Measurements from ENCODE around the gene ZC3H12C.
A peak's percentile ranks its signal among the peaks of the same experiment; 100 is the strongest.

Gene ZC3H12C

GRCh38 chr11:110147962-110148709 lies 54.9 kb downstream of the ZC3H12C start:
- no peak for DNase-seq (ENCODE audit: extremely low read depth in 1 of 2, low read depth in 1 of 2)

GRCh38 chr11:110148775-110149744 lies 55.9 kb downstream of the ZC3H12C start:
- no peak for DNase-seq (ENCODE audit: extremely low read depth in 1 of 2, low read depth in 1 of 2)

GRCh38 chr11:110152199-110152598 lies 59.0 kb downstream of the ZC3H12C start:
- no peak for DNase-seq (ENCODE audit: extremely low read depth in 1 of 2, low read depth in 1 of 2)

- no peak for DNase-seq (ENCODE audit: extremely low read depth in 1 of 2, low read depth in 1 of 2)
Measured at GRCh38 chr11:110153474-110153873, 60.3 kb downstream of the ZC3H12C start.

- DNase-seq (ENCODE audit: extremely low read depth in 1 of 2, low read depth in 1 of 2), result no peak
Measured at GRCh38 chr11:110156503-110156902, 63.3 kb downstream of the ZC3H12C start.

- DNase-seq (ENCODE audit: extremely low read depth in 1 of 2, low read depth in 1 of 2), result no peak
Measured at GRCh38 chr11:110158317-110159200, 65.4 kb downstream of the ZC3H12C start.

GRCh38 chr11:110159476-110159875 lies 66.3 kb downstream of the ZC3H12C start:
- DNase-seq (ENCODE audit: extremely low read depth in 1 of 2, low read depth in 1 of 2), result no peak

- DNase-seq (ENCODE audit: extremely low read depth in 1 of 2, low read depth in 1 of 2), result no peak
Measured at GRCh38 chr11:110160016-110160415, 66.8 kb downstream of the ZC3H12C start.

GRCh38 chr11:110160437-110160836 lies 67.2 kb downstream of the ZC3H12C start:
- DNase-seq (ENCODE audit: extremely low read depth in 1 of 2, low read depth in 1 of 2), result no peak

GRCh38 chr11:110161061-110161460 lies 67.9 kb downstream of the ZC3H12C start:
- DNase-seq (ENCODE audit: extremely low read depth in 1 of 2, low read depth in 1 of 2), result no peak

- no peak for DNase-seq (ENCODE audit: extremely low read depth in 1 of 2, low read depth in 1 of 2)
Measured at GRCh38 chr11:110162216-110162615, 69.0 kb downstream of the ZC3H12C start.

- no peak for DNase-seq (ENCODE audit: extremely low read depth in 1 of 2, low read depth in 1 of 2)
Measured at GRCh38 chr11:110165039-110165925, 72.1 kb downstream of the ZC3H12C start.

- DNase-seq (ENCODE audit: extremely low read depth in 1 of 2, low read depth in 1 of 2), result no peak
Measured at GRCh38 chr11:110168033-110168803, 75.0 kb downstream of the ZC3H12C start.

- no peak for DNase-seq (ENCODE audit: extremely low read depth in 1 of 2, low read depth in 1 of 2)
Measured at GRCh38 chr11:110169738-110170137, 76.5 kb downstream of the ZC3H12C start.

GRCh38 chr11:110172468-110173065 lies 79.4 kb downstream of the ZC3H12C start:
- DNase-seq (ENCODE audit: extremely low read depth in 1 of 2, low read depth in 1 of 2), result no peak

GRCh38 chr11:110173811-110174644 lies 80.8 kb downstream of the ZC3H12C start:
- DNase-seq (ENCODE audit: extremely low read depth in 1 of 2, low read depth in 1 of 2), result peak; percentile 23 to 41

GRCh38 chr11:110174645-110175310 lies 81.6 kb downstream of the ZC3H12C start:
- DNase-seq (ENCODE audit: extremely low read depth in 1 of 2, low read depth in 1 of 2), result no peak
